ENCODE data around the gene IQSEC3. TPM values are rescaled to one million over a fixed set of nuclear protein-coding genes. Genes with fewer than 3 reads are reported as not detected.

The IQSEC3 gene
- total RNA-seq, 2 experiments from 2014 or later, result 1.4 to 1.8 TPM

- ChIA-PET CTCF (no interaction called here), POLR2A (no interaction called here)
Observed at GRCh38 chr12:155646-156045, 89.1 kb downstream of the IQSEC3 start.

GRCh38 chr12:156945-157344 lies 90.4 kb downstream of the IQSEC3 start:
- ChIA-PET CTCF (no interaction called here), POLR2A (no interaction called here)

- POLR2A ChIA-PET, result interaction anchor here (1.1 kb wide), 1 partner anchor 22 kb away, joined by 3 read pairs; no protein-coding TSS in a partner anchor
- CTCF ChIA-PET, result no interaction called here
Observed at GRCh38 chr12:157644-158043, 91.1 kb downstream of the IQSEC3 start.

- CTCF ChIA-PET, result no interaction called here
Observed at GRCh38 chr12:159156-159782, 92.7 kb downstream of the IQSEC3 start.

GRCh38 chr12:160858-161257 lies 94.3 kb downstream of the IQSEC3 start:
- POLR2A ChIA-PET, result no interaction called here
- CTCF ChIA-PET, result no interaction called here

More at GRCh38 chr12:159156-159782, 92.7 kb downstream of the IQSEC3 start:
- POLR2A ChIA-PET, result no interaction called here

GRCh38 chr12:161823-162222 lies 95.3 kb downstream of the IQSEC3 start:
- ChIA-PET CTCF (no interaction called here), POLR2A (no interaction called here)

- CTCF ChIA-PET, result no interaction called here
- POLR2A ChIA-PET, result no interaction called here
Observed at GRCh38 chr12:162467-163307, 96.1 kb downstream of the IQSEC3 start.

- POLR2A ChIA-PET, result no interaction called here
- CTCF ChIA-PET, result no interaction called here
Observed at GRCh38 chr12:163406-163986, 96.9 kb downstream of the IQSEC3 start.

GRCh38 chr12:164207-164606 lies 97.6 kb downstream of the IQSEC3 start:
- ChIA-PET CTCF (no interaction called here), POLR2A (no interaction called here)

- ChIA-PET CTCF (no interaction called here), POLR2A (no interaction called here)
Observed at GRCh38 chr12:165862-166368, 99.3 kb downstream of the IQSEC3 start.

- CTCF ChIA-PET, result no interaction called here
- POLR2A ChIA-PET, result no interaction called here
Observed at GRCh38 chr12:166425-167075, 100.0 kb downstream of the IQSEC3 start.

- POLR2A ChIA-PET, result no interaction called here
- CTCF ChIA-PET, result no interaction called here
Observed at GRCh38 chr12:167959-168600, 101.5 kb downstream of the IQSEC3 start.

GRCh38 chr12:168763-169525 lies 102.4 kb downstream of the IQSEC3 start:
- CTCF ChIA-PET, result no interaction called here
- POLR2A ChIA-PET, result no interaction called here

GRCh38 chr12:169528-170370 lies 103.2 kb downstream of the IQSEC3 start:
- CTCF ChIA-PET, result interaction anchor here (0.9 kb wide), 1 partner anchor 22 kb away, joined by 3 read pairs; no protein-coding TSS in a partner anchor

GRCh38 chr12:170371-171225 lies 104.0 kb downstream of the IQSEC3 start:
- POLR2A ChIA-PET, result no interaction called here

More at GRCh38 chr12:169528-170370, 103.2 kb downstream of the IQSEC3 start:
- POLR2A ChIA-PET, result no interaction called here

GRCh38 chr12:171276-171675 lies 104.7 kb downstream of the IQSEC3 start:
- CTCF ChIA-PET, result no interaction called here
- POLR2A ChIA-PET, result no interaction called here

More at GRCh38 chr12:170371-171225, 104.0 kb downstream of the IQSEC3 start:
- CTCF ChIA-PET, result interaction anchor here (0.9 kb wide), 1 partner anchor 23 kb away, joined by 3 read pairs; no protein-coding TSS in a partner anchor

All from activated CD8-positive, alpha-beta memory T cell treated with anti-CD3 and anti-CD28 coated beads for 36 hours (primary cell).